ENCODE results near the gene LTB4R2. TPM values are rescaled to one million over a fixed set of nuclear protein-coding genes. Genes with fewer than 3 reads are reported as not detected.

Gene LTB4R2
- total RNA-seq, 6 donors from 2014 or later = 6.2 to 49.2 (median 10.9) TPM

- H3K27ac ChIP-seq = peak overlapping the region; percentile 79 to 93 (median 91)
- no peak for TF ChIP-seq EP300 (IDR thresholded peaks at IDR 0.05)
- no peak for TF ChIP-seq POLR2AphosphoS5 (IDR thresholded peaks at IDR 0.05)
- no peak for TF ChIP-seq POLR2A (IDR thresholded peaks at IDR 0.05)
- no peak for TF ChIP-seq CTCF (IDR thresholded peaks at IDR 0.05)
- 67 to 73% methylated on average over 2 of the region's 2 CpGs for WGBS, 2 donors
- H3K27me3 ChIP-seq = no peaks in the 10 kb centered on the region
- H3K4me3 ChIP-seq = no peak overlapping the region
- H3K9me3 ChIP-seq = no peaks in the 10 kb centered on the region
- no peak for ATAC-seq (ENCODE audit: low FRiP score in 2 of 2)
- no peak for DNase-seq
- H3K36me3 ChIP-seq = peaks cover 0 to under 1% (median 0%) of the 10 kb centered on the region in 4 donors
- H3K4me1 ChIP-seq = peaks cover 80 to 92% (median 86%) of the 10 kb centered on the region in 4 donors
Measured at GRCh38 chr14:24313913-24314312, 4.0 kb downstream of the LTB4R2 start.

- TF ChIP-seq POLR2A (IDR thresholded peaks at IDR 0.05) (no peak), EP300 (IDR thresholded peaks at IDR 0.05) (no peak), CTCF (IDR thresholded peaks at IDR 0.05) (no peak), POLR2AphosphoS5 (IDR thresholded peaks at IDR 0.05) (no peak)
- peaks cover 74 to 85% (median 80%) of the 10 kb centered on the region in 4 donors for H3K4me1 ChIP-seq
- H3K9me3 ChIP-seq = no peaks in the 10 kb centered on the region
- ATAC-seq (ENCODE audit: low FRiP score in 2 of 2) = no peak
- WGBS, 2 donors = 61% methylated on average over 5 of the region's 5 CpGs
- H3K27ac ChIP-seq = peak overlapping the region; percentile 79 to 93 (median 91)
- DNase-seq = no peak
- peak overlapping the region in 1 of 4 donors; percentile 25 for H3K4me3 ChIP-seq
- peaks cover 0 to 5% (median 2%) of the 10 kb centered on the region in 4 donors for H3K36me3 ChIP-seq
- H3K27me3 ChIP-seq = no peaks in the 10 kb centered on the region
Measured at GRCh38 chr14:24314377-24315193, 4.6 kb downstream of the LTB4R2 start.

GRCh38 chr14:24315243-24315806 is 5.4 kb downstream of the LTB4R2 start:
- ATAC-seq (ENCODE audit: low FRiP score in 2 of 2) (no peak), DNase-seq (no peak)
- 72 to 75% methylated on average over 6 to 10 of the region's 10 CpGs for whole genome bisulfite sequencing, 2 donors
- Histone ChIP-seq H3K4me3 (peak overlapping the region in 1 of 4 donors; percentile 25), H3K36me3 (peaks cover 0 to 9% (median 3%) of the 10 kb centered on the region in 4 donors), H3K9me3 (no peaks in the 10 kb centered on the region), H3K4me1 (peaks cover 67 to 78% (median 72%) of the 10 kb centered on the region in 4 donors), H3K27ac (peak overlapping the region; percentile 79 to 93 (median 91)), H3K27me3 (no peaks in the 10 kb centered on the region)
- TF ChIP-seq EP300 (IDR thresholded peaks at IDR 0.05) (no peak), POLR2AphosphoS5 (IDR thresholded peaks at IDR 0.05) (no peak), CTCF (IDR thresholded peaks at IDR 0.05) (no peak), POLR2A (IDR thresholded peaks at IDR 0.05) (no peak)

DNA sequence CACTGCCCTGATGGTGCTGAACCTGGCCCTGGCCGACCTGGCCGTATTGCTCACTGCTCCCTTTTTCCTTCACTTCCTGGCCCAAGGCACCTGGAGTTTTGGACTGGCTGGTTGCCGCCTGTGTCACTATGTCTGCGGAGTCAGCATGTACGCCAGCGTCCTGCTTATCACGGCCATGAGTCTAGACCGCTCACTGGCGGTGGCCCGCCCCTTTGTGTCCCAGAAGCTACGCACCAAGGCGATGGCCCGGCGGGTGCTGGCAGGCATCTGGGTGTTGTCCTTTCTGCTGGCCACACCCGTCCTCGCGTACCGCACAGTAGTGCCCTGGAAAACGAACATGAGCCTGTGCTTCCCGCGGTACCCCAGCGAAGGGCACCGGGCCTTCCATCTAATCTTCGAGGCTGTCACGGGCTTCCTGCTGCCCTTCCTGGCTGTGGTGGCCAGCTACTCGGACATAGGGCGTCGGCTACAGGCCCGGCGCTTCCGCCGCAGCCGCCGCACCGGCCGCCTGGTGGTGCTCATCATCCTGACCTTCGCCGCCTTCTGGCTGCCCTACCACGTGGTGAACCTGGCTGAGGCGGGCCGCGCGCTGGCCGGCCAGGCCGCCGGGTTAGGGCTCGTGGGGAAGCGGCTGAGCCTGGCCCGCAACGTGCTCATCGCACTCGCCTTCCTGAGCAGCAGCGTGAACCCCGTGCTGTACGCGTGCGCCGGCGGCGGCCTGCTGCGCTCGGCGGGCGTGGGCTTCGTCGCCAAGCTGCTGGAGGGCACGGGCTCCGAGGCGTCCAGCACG is 6.1 kb downstream of the LTB4R2 start:
- WGBS, 2 donors = 52 to 55% methylated on average over 26 to 55 of the region's 70 CpGs
- DNase-seq = peak; percentile 55 to 90
- H3K4me3 ChIP-seq = peak overlapping the region in 2 of 4 donors; percentile 19 to 25
- no peaks in the 10 kb centered on the region for H3K9me3 ChIP-seq
- no peaks in the 10 kb centered on the region for H3K27me3 ChIP-seq
- peaks cover 60 to 71% (median 66%) of the 10 kb centered on the region in 4 donors for H3K4me1 ChIP-seq
- H3K36me3 ChIP-seq = peaks cover 0 to 11% (median 3%) of the 10 kb centered on the region in 4 donors
- H3K27ac ChIP-seq = peak overlapping the region; percentile 79 to 93 (median 91)
- ATAC-seq (ENCODE audit: low FRiP score in 2 of 2) = peak; percentile 25 to 32
- TF ChIP-seq POLR2A (IDR thresholded peaks at IDR 0.05) = peak in 1 of 4 donors; percentile 5
- TF ChIP-seq CTCF (IDR thresholded peaks at IDR 0.05) = peak; percentile 20 to 81 (median 44)
- TF ChIP-seq EP300 (IDR thresholded peaks at IDR 0.05) = peak in 1 of 4 donors; percentile 15
- TF ChIP-seq POLR2AphosphoS5 (IDR thresholded peaks at IDR 0.05) = peak; percentile 51 to 70
